Measurements from ENCODE around the gene MOB1A. TPM values are rescaled to one million over a fixed set of nuclear protein-coding genes. Genes with fewer than 3 reads are reported as not detected.

The MOB1A gene
- 93.5 and 94.6 TPM in 2 replicates for total RNA-seq
- long read RNA-seq, full-length matches to known transcripts: 96 of 128 reads
- long read RNA-seq, partial matches to known transcripts: 2 of 128 reads
- long read RNA-seq, other reads (novel, unspliced or antisense): 30 of 128 reads

DNA sequence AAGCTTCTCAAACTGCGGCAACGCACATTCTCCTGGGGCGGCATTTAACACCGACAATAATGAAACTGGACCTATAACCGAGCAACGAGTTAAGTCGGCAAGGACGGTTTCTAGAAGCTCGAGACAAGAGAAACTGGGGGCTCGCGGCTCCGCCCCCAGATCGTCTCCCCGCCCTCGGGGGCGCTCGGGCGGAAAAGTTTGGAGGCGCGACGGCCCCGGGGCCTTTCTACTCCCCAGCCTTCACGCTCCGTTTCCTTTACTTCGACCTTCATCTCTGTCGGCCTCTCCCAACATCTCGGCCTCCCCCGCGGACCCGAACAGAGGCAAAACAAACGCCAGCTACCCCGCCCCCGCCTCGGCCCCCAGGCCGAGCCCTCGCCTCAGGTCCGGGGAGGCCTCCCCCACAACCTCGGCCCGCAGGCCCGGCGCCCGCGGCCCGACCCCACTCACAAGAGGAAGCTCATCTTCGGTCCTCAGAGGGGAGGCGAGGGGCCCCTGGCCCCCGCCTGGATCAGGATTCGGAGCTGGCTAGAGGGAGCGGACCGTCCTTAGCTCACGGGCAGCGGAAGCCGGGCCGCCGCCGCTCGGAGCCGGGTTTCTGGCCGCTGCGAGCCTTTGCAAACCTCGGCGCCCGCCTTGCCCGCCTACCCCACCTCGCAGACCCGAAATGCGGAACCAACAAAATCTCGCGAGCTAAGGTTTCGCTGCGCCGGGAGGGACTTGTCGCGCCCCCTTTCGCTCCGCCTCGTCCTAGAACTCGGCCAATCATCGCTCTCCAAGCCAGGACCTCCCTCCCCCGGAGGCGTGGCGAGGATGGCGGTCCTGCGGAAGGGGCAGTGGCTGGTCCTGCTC, at the start of gene MOB1A:
MOB1A (minus strand) TSS at position 669 of the 852 bp plus-strand sequence; CDS start at position 464, 205 bp downstream.
- Mint-ChIP-seq H3K4me3 (peak within 1 kb of the TSS; percentile 96), H3K27me3 (ENCODE audit: low read depth) (no peaks in the 10 kb centered on the region), H3K27ac (ENCODE audit: unreplicated experiment) (peak within 1 kb of the TSS; percentile 89), H3K9me3 (no peaks in the 10 kb centered on the region), H3K4me1 (peaks cover 25% of the 10 kb centered on the region), H3K36me3 (ENCODE audit: low read depth) (peaks cover 13% of the 10 kb centered on the region)
- TF ChIP-seq, protein P1, sequence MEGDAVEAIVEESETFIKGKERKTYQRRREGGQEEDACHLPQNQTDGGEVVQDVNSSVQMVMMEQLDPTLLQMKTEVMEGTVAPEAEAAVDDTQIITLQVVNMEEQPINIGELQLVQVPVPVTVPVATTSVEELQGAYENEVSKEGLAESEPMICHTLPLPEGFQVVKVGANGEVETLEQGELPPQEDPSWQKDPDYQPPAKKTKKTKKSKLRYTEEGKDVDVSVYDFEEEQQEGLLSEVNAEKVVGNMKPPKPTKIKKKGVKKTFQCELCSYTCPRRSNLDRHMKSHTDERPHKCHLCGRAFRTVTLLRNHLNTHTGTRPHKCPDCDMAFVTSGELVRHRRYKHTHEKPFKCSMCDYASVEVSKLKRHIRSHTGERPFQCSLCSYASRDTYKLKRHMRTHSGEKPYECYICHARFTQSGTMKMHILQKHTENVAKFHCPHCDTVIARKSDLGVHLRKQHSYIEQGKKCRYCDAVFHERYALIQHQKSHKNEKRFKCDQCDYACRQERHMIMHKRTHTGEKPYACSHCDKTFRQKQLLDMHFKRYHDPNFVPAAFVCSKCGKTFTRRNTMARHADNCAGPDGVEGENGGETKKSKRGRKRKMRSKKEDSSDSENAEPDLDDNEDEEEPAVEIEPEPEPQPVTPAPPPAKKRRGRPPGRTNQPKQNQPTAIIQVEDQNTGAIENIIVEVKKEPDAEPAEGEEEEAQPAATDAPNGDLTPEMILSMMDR (conservative IDR thresholded peaks at IDR 0.05): no peak
- DNase-seq (ENCODE audit: low read depth, low spot score): peak; percentile 97

DNA sequence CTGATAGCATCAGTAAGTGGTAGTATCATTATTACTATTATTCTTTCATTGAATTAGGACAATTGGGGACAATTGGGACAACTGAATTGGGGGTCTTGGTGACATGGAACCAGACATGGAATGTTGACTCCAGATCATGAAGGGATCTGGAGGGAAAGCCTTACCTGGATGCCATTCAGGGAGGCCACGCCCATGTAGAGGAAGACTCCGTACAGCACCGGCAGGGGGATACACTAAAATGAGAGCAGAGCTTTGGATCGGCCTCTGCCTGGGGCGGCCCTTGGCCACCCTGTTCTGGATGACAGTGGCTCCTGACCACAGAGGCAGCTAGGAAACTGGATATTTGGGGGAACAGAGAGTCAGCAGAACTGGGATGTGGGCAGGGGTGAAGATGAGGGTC, 49.0 kb upstream of the MOB1A start:
- Mint-ChIP-seq H3K36me3 (ENCODE audit: low read depth) (peaks cover 2% of the 10 kb centered on the region), H3K4me1 (peaks cover 11% of the 10 kb centered on the region), H3K27me3 (ENCODE audit: low read depth) (no peaks in the 10 kb centered on the region), H3K9me3 (no peaks in the 10 kb centered on the region), H3K27ac (ENCODE audit: unreplicated experiment) (no peak overlapping the region), H3K4me3 (no peak overlapping the region)
- DNase-seq (ENCODE audit: low read depth, low spot score): no peak
- TF ChIP-seq, protein P1 (conservative IDR thresholded peaks at IDR 0.05): no peak

DNA sequence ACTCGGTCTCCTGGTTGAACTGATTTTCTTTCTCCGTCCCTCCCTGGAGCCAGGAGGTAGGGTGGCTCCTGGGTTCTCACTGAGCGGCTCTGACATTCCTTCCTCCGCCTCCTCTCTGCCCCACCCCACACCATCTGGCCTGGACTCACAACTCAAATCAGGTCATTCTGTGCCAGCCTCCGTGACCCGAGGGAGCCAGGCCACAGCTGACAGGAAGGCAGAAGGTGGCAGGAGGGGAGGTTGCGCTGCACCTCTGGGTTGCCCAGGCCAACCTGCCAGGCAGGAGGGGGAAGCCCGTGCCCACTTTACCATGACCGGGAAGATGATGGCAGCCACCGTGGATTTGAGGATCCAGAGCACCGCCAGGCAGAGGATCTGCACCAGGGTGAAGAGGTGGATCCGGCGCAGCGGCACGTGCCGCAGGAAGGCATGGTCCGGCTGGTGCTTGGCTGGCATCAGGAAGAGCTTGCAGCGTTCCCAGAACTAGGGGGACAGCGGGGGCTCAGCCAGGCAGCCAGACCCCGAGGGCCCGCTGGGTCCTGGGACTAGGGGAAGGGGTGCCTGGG, 48.1 kb upstream of the MOB1A start:
- Mint-ChIP-seq H3K4me1 (peaks cover 11% of the 10 kb centered on the region), H3K27me3 (ENCODE audit: low read depth) (no peaks in the 10 kb centered on the region), H3K9me3 (no peaks in the 10 kb centered on the region), H3K27ac (ENCODE audit: unreplicated experiment) (no peak overlapping the region), H3K36me3 (ENCODE audit: low read depth) (peaks cover 2% of the 10 kb centered on the region), H3K4me3 (no peak overlapping the region)
- DNase-seq (ENCODE audit: low read depth, low spot score): no peak
- TF ChIP-seq, protein P1 (conservative IDR thresholded peaks at IDR 0.05): no peak

DNA sequence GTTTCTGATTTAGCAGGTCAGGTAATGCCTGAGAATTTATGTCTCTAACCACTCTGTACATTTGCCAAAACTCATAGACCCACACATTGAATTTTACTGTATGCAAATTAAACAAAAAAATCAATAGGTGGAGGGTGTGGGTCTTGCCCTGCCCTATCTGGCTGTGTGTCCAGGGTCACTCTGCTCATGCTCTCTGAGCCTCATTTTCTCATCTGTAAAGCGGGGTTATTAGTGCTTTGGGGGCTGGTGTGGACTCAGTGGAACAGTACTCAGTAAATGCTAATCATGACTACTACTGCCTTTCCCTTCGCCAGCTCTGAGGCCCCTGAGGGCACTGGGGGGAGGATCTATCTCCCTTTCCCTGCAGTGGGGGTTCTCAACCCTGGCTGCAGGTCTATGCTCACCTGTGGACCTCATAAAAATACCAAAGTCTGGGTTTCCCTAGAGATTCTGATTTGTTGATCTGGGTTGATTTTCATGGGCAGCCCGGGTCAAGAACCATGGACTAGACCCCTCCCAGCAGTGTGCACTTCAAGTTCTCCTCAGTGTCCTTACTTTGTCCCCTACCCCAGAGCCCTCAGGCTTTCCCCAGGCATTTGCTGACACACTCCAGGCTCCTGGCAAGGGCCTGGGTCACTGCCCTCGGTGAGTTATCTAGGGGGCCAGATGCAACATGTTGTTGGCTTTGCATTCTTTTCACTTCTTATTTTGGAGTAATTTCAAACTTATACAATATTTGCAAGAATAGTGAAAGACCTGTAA, 47.2 kb upstream of the MOB1A start:
- peaks cover 2% of the 10 kb centered on the region for H3K36me3 Mint-ChIP-seq (ENCODE audit: low read depth)
- peaks cover 11% of the 10 kb centered on the region for H3K4me1 Mint-ChIP-seq
- H3K27ac Mint-ChIP-seq (ENCODE audit: unreplicated experiment): no peak overlapping the region
- no peak for DNase-seq (ENCODE audit: low read depth, low spot score)
- H3K27me3 Mint-ChIP-seq (ENCODE audit: low read depth): no peaks in the 10 kb centered on the region
- TF ChIP-seq, protein P1 (conservative IDR thresholded peaks at IDR 0.05): no peak
- no peaks in the 10 kb centered on the region for H3K9me3 Mint-ChIP-seq
- H3K4me3 Mint-ChIP-seq: no peak overlapping the region
